ENCODE measurements around the gene PDE6B.

DNA sequence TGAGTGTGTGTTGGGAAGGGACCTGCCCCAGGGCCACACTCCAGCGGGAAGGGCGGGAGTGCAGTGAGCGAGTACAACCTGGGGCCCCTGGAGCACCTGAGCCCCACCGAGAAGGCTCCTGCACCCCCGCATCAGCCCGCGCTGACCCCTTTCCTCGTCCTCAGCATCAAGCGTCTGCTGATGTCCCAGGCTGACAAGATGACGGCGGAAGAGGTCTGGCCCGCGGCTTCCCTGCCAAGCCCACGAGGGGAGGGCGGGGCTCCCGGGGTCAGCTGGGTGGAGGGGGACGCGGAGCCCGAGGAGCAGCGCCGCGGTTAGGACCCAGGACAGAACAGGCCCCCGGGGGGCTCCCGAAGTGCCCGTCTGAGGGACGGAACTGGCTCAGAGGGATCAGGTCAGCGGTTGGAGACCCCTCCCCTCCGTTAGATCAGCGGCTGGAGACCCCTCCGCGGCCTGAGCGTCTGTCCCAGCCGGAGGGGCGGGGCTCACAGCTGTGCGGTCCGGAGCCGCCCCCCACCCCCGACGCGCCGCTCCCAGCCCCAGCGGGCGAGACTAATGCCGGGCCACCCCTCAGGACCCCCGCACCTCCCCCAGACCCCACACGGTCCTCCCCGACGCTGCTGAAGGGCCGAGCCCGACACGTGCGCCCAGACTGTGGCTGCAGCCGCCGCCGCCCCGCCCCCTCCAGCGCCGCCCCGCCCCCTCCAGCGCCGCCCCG lies 55.7 kb downstream of the PDE6B start:
- TF ChIP-seq RARB (CRISPR knock-in tag; IDR thresholded peaks at IDR 0.05) (no peak), EP300 (IDR thresholded peaks at IDR 0.05) (no peak)
